Endothelial cell of umbilical vein (primary cell): ENCODE results near the gene TSR3.

ENCODE experiments used
- EZH2 ChIP-seq: IDR thresholded peaks from 2 replicates; pipeline ENCODE4 v1.6.1; 2012; ENCODE audit warnings: borderline replicate concordance, low read depth, mild to moderate bottlenecking, moderate library complexity, low read length, inconsistent platforms; ENCODE audit not compliant: severe bottlenecking
- FOS ChIP-seq: IDR thresholded peaks from 2 replicates; pipeline ENCODE4 v1.6.1; 2011; ENCODE audit warnings: mild to moderate bottlenecking, low read length, moderate library complexity, borderline replicate concordance; ENCODE audit not compliant: insufficient read depth
- GATA2 ChIP-seq: IDR thresholded peaks from 2 replicates; pipeline ENCODE4 v1.7.0; 2011; ENCODE audit warnings: low read depth, mild to moderate bottlenecking, moderate library complexity, mixed read lengths, low read length; ENCODE audit not compliant: insufficient read length, insufficient read depth
- JUN ChIP-seq: IDR thresholded peaks from 2 replicates; pipeline ENCODE4 v1.6.1; 2011; ENCODE audit warnings: borderline replicate concordance, low read depth; ENCODE audit not compliant: insufficient read length, insufficient read depth
- MYC ChIP-seq: IDR thresholded peaks from one replicate; pipeline ENCODE4 v1.6.1; 2011; ENCODE audit warnings: mild to moderate bottlenecking, low read depth, low read length
- POLR2A ChIP-seq: IDR thresholded peaks from 2 replicates; pipeline ENCODE4 v1.6.1; 2012; ENCODE audit warnings: low read depth, mild to moderate bottlenecking, control low read depth, low read length
- POLR2AphosphoS5 ChIP-seq: IDR thresholded peaks from 2 replicates; pipeline ENCODE4 v1.6.1; 2012; ENCODE audit warnings: low read depth, mild to moderate bottlenecking, control low read depth, low read length, moderate library complexity; ENCODE audit not compliant: insufficient read depth
- TF ChIP-seq, protein P1 (sequence below), 2 donors: IDR thresholded peaks; 1 replicate in 1 of 2; 2 replicates in 1 of 2; pipeline ENCODE4 v1.5.1; 2011; ENCODE audit warnings: low read length in 2 of 2, mild to moderate bottlenecking in 2 of 2, moderate library complexity in 2 of 2, control low read depth in 1 of 2, inconsistent platforms in 1 of 2, low read depth in 1 of 2; ENCODE audit not compliant: insufficient read depth in 1 of 2; ENCODE audit errors: extremely low read depth in 1 of 2
- TF ChIP-seq, protein P2 (sequence below): IDR thresholded peaks from 2 replicates; pipeline ENCODE4 v1.6.1; 2011; ENCODE audit not compliant: insufficient read depth, insufficient read length

- TF ChIP-seq, protein P1, sequence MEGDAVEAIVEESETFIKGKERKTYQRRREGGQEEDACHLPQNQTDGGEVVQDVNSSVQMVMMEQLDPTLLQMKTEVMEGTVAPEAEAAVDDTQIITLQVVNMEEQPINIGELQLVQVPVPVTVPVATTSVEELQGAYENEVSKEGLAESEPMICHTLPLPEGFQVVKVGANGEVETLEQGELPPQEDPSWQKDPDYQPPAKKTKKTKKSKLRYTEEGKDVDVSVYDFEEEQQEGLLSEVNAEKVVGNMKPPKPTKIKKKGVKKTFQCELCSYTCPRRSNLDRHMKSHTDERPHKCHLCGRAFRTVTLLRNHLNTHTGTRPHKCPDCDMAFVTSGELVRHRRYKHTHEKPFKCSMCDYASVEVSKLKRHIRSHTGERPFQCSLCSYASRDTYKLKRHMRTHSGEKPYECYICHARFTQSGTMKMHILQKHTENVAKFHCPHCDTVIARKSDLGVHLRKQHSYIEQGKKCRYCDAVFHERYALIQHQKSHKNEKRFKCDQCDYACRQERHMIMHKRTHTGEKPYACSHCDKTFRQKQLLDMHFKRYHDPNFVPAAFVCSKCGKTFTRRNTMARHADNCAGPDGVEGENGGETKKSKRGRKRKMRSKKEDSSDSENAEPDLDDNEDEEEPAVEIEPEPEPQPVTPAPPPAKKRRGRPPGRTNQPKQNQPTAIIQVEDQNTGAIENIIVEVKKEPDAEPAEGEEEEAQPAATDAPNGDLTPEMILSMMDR (IDR thresholded peaks at IDR 0.05; ENCODE audit: extremely low read depth in 1 of 2, insufficient read depth in 1 of 2, low read depth in 1 of 2, low read length in 2 of 2): no peak
- TF ChIP-seq POLR2AphosphoS5 (no peak), GATA2 (no peak), POLR2A (no peak), JUN (no peak), EZH2 (no peak), MYC (no peak), FOS (no peak)
- TF ChIP-seq, protein P2, sequence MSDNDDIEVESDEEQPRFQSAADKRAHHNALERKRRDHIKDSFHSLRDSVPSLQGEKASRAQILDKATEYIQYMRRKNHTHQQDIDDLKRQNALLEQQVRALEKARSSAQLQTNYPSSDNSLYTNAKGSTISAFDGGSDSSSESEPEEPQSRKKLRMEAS: no peak
Measured at GRCh38 chr16:1330931-1331711, 20.6 kb downstream of the TSR3 start.
